DLD1 (cell line): ENCODE measurements around the gene DYNLT2.
"Not testable (repeated sequence)": the region's sequence is repeated elsewhere in the genome, so short reads cannot be mapped to it uniquely, and the experiment has no call there.

Source experiments
- in situ Hi-C: cut with HindIII; loops from 2 replicates; pipeline ENCODE4 v1.10.0; 2017; ENCODE audit warnings: low sequenced_read_pairs

The DYNLT2 gene

DNA sequence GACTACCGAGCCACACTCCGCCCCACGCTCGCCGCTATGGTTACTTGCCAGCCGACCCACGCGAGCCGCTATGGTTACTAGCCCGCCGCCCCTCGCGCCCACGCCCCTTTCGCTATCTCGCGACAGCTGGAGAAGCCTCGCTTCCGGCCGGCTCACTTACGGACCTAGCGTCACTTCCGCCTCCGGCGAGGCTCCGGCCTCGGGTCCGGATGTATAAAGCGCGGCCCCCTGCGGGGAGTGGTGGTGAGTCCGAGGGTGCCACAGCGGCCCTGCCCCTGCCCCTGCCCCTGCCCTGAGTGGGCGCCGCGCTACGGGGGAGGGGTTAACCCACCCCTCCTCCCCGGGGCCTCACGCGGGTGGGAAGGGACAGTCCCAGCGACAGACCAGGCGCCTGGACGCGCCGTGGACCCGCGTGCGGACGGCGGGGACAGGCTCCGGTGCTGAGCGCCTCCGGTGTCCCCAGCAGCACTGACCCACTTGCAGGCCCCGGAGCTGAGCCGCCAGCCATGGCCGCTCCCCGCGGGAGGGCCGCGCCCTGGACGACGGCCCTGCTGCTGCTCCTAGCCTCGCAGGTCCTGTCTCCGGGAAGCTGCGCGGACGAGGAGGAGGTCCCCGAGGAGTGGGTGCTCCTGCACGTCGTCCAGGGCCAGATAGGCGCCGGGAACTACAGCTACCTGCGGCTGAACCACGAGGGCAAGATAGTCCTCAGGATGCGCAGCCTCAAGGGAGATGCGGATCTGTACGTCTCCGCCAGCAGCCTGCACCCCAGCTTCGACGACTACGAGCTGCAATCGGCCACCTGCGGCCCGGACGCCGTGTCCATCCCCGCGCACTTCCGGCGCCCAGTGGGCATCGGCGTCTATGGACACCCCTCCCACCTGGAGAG lies 49.2 kb downstream of the DYNLT2 start, which contains the start of the genes C6orf120 and WDR27:
Gene C6orf120 (plus strand): TSS at position 173 of the 886 bp plus-strand sequence. CDS start 334 bp downstream, at position 507.
Gene WDR27 (minus strand): TSS at position 76 of the 886 bp plus-strand sequence. CDS start 13,024 bp downstream, outside the sequence.
- in situ Hi-C loops: no loop called here

DNA sequence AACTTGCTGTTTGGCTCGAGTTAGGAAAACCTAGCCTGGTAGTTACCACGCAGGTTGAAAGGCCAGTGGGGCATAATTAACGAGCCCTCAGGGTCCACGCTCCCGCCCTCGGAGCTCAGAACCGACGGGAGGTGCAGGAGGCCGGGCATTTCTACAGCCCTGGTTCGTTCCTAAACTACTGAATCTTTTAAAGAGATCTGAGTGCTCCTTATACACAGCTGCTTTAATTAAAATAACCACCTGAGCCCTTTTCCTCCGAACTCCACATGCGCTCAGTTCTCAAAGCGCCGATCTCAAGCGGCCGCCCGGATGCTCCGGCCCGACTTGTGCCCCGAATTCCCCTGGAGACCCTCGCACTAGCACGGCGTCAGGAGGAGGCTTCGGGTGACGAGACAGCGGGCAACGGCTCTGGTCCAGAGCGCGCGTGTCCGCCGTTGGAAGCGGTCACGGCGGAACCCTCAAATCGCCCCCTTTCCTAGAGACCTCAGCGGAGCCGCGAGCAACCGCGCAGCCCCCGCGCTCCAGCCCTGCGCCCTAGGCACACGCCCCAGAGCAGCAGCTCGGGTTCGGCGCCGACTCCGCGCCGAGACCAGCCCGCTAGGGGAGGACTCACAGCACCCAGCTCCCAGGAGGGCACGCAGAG lies 49.9 kb downstream of the DYNLT2 start:
- in situ Hi-C loops: no loop called here

DNA sequence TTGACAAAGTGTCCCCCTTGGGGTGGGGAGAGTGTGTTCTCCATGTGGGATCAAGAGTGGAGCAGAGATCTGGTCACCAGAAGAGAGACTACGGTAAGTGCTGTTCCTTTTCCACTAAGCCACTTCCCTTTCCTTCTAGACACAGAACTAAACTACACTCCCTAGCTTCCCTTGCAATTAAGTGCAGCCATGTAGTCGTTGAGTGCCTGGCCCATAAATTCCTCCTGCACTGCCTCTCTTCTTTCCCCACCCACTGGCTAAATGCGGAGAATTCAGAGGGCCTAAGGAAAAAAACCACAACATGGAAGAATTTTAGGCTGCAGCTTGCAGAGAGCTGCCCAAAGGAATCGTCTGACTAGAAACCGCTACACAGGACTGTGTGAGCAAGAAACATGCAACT lies 51.1 kb downstream of the DYNLT2 start:
- in situ Hi-C loops: no loop called here

DNA sequence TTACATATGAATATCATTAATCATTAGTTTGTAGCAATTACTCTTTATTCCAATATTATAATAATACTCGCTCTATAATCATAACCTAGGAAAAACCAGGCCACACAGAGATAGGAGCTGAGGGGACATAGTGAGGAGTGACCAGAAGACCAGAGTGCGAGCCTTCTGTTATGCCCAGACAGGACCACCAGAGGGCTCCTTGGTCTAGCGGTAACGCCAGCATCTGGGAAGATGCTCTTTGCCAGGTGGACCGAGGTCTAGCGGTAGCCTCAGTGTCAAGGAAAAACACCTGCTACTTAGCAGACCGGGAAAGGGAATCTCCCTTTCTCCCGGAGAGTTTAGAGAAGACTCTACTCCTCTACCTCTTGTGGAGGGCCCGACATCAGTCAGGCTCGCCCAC lies 54.3 kb downstream of the DYNLT2 start:
- in situ Hi-C loops: not testable (repeated sequence)

DNA sequence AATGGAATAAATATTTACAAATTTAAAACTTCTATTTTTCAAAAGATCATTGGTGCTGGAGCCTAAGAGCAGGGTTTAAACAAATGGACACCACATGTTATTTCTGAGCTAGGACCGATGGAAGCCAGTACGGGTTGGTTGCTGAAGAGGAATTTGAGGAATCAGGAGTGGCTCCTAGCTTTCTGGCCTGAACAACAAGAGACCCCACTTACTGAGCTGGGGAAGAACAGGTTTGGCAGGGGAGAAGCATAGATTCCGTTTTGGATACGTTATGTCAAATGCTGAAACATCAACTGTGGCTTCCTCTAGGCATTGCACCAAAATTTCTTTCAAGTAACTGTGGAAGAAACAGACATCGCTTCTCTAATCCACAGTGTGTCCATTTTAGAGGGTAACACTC lies 56.2 kb downstream of the DYNLT2 start:
- in situ Hi-C loops: no loop called here

DNA sequence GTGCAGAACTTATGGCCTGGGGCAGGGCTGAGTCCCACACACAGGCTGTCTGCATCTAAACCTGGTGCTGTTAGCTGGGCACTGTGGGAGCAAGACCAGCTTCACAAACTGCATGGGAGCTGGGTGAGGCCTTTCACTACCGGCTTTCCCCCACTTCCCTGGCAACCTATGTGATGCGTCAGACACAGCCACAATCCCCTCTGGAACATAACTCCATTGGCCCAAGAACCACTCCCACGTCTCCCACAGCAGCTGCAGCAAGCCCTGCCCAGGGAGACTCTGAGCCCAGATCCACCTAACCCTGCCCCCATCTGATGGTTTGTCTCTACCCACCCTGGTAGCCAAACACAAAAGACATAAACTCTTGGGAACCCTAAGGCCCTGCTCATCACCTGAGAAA lies 58.9 kb downstream of the DYNLT2 start:
- in situ Hi-C loops: no loop called here

DNA sequence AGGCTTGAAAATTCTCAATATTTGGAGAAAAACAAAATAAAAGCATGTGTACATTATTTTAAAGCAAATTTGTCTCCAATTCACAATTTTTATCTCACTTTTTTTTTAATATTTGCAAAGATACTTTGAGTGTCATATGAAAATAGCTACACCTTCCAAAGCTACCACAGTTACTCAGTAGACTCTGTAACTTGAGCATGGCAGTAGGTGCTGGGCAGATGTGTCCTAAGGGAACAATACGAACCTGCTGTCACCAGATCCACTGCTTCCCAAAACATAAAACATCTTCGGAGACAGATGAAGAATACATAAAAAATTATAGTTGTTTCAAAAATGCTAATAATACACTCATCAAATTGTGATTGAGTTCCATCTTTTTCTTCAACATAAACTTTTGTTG lies 60.1 kb downstream of the DYNLT2 start:
- in situ Hi-C loops: no loop called here
